Umbilical cord (tissue), 2 donors: Measurements from ENCODE around the gene COX7A2L. TPM values are rescaled to one million over a fixed set of nuclear protein-coding genes. Genes with fewer than 3 reads are reported as not detected.

ENCODE experiments used
- DNase-seq: peaks from one replicate; pipeline ENCODE4 v3.0.0-alpha.2; 2015; ENCODE audit warnings: low spot score
- total RNA-seq: library from RNA; depleted of rRNA; stranded (reverse); fragments of >200 nt; gene quantifications from one replicate; pipeline ENCODE4 v1.2.3, GENCODE V29; 2014; ENCODE audit warnings: low replicate concordance; ENCODE audit not compliant: insufficient read depth

The COX7A2L gene
- total RNA-seq, 1 donor from 2014 or later: 165 TPM

DNA sequence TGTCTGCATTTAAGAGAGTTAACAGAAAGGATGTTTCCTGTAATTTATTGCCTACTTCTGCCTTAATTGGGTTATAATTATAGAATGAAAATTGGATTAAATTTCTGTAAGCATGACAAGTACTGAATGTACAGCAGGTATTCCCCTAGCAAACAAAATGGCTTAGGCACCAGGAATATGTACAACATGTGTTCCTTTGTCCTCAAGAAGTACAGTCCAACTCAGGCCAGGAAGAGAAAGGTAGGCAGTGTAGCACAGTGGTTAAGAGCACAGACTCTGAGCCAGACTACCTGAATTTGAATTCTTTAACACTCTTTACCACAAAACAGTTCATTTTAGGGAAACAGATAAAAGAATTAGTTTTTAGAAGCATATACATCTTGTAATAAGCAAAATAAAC lies 43.1 kb downstream of the COX7A2L start:
- no peak for DNase-seq

DNA sequence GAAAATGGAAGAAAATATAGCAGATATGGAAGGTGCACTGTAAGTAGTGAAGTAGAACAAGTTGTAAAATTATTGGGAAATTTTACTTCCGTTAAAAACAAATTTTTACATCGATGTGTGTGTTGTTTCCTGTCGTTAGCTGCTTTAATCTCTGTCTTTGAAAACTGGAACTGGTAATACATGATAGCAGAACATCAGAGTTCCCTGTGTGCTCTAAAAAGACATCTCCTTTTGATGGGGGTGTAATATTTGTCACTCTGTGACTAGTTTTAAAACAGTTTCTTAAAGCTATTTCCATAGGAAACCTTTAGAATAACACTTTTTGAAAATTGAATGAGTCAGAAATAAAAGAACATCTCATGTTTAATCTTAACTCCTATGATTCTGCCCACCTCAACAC lies 43.5 kb downstream of the COX7A2L start:
- DNase-seq: no peak

DNA sequence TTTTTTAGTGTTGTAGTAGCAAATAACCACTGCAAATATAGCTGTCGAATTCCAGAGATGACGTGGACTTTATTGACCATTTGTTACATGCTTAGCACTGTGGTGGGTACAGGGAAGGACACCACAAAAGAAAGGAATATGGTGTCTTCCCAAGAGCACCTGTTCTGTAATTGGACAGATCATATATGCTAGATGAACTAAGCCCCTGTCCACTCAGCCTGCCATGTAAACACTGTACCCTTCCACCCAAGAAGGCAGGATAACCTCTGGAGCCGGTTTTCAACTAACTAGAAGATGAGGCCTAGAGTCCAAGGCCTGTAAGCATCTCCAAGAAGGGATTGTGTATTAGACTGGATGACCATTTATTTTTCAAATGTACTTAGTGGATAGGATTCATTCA lies 44.1 kb downstream of the COX7A2L start:
- DNase-seq: no peak

DNA sequence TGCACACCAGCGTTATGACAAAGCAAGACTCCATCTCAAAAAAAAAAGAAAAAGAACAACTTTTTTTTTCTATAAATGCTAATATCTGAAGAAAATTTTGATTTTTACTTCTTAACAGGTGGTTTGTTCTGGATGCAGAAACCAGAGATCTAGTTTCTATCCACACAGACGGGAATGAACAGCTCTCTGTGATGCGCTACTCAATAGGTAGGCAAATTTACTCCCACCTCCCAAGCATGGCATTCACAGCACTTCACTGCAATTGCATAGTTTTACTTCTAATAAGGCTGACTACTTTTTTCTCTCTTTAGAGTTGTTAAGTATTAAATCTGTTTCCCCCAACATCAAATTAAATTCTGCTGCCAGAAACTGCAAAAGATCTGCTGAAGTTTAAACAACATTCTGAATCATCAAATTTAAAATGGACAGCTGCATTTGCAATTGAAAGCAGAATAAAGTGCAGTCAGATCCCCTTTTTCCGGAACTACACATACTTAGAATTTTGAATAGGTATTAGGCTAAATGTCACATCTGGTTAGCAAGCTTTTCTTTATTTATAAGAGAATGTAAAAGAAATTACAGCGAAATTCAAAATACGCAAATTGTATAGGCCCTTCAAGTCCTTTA lies 45.1 kb downstream of the COX7A2L start:
- DNase-seq: no peak

DNA sequence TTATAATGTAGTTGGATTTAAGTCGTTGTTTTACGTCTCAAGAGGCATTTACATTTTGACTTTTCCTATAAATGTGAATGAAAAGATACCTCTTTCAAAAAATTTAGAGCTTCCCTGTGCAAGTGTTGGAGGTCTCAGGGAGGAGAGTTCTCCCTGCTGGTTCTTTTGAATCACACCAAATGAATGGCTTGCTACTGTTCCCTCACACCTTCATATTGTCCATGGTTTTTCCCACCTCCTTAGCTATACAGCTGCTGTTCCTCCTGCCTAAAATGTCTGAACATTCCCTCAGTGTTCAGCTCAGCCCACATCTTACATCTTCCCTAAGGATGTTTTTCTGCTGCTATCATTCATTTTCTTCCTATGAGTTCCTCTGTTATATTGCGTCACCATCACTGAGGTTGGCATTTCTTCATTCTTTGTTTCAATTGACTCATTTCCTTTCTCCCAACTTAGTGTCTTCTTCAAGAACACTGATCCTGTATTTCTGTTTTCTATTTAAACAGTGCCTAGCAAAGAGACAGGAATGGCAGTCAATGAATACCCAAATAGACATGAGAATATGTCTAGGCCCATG lies 46.0 kb downstream of the COX7A2L start:
- DNase-seq: no peak

DNA sequence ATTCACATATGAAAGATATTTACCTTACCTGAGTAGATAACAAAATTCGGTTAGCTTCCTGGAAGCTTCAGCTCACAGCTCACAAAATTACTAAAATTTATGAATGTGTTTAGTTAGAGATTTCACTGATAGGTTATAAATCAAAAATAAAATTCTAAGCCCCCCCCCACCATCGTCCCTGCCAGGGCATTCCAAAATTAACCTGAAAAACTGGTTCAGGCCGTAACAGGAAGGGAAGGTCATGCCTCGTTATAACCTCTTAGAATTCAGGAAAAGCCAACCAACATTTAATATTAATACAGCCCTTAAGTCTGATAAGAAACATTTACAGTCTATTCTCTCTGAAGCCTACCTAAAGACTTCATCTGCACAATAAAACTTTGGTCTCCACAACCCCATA lies 48.9 kb downstream of the COX7A2L start:
- no peak for DNase-seq

DNA sequence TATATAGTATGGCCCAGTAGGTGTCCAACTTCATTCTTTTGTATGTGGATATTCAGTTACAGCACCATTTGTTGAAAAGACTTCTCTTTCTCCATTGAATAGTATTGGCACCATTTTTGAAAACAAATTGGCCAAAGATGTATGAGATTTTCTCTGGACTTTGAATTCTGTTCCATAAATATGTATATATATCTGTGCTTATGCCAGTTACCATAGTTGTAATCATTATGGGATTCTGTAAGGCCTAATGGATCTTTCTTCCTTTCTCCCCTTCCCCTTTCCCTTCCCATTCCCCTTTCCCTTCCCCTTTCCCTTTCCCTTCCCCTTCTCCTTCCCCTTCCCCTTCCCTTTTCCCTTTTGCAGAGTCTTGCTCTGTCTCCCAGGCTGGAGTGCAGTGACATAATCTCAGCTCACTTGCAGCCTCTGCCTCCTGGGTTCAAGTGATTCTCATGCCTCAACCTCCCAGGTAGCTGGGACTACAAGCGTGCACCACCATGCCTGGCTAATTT lies 51.0 kb downstream of the COX7A2L start:
- no peak for DNase-seq

DNA sequence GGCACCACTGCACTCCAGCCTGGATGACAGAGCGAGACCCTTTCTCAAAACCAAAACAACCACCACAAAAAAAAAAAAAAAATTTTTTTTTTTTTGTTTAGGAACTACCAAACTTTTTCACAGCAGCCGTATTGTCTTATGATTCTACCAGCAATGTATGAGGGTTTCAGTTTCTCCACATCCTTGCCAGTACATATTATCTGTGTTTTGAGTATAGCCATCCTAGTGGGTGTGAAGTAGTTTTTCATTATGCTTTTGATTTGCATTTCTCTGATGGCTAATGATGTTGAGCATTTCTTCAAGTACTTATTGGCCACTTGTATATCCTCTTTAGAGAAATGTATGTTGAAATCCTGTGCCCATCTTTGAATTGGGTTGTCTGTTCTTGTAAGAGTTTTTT lies 51.7 kb downstream of the COX7A2L start:
- no peak for DNase-seq

DNA sequence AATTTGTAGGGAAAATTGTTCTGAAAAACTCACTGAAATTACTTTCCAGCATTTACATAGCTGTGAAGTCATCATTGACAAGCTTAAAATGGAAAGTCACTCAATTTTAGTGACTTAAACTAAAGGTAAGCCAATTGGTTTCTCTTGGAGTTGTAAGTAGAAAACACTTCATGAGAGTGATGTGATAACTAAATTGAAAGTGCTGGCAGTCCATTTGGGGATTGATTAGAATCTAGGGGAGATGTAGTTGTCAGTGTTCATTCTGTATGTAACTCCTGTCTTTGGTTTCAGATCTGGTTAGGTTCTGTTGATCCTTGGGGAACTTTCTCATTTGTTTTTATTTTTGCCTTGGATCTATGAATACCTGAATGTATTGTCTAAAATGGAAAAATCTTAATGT lies 53.8 kb downstream of the COX7A2L start:
- no peak for DNase-seq

DNA sequence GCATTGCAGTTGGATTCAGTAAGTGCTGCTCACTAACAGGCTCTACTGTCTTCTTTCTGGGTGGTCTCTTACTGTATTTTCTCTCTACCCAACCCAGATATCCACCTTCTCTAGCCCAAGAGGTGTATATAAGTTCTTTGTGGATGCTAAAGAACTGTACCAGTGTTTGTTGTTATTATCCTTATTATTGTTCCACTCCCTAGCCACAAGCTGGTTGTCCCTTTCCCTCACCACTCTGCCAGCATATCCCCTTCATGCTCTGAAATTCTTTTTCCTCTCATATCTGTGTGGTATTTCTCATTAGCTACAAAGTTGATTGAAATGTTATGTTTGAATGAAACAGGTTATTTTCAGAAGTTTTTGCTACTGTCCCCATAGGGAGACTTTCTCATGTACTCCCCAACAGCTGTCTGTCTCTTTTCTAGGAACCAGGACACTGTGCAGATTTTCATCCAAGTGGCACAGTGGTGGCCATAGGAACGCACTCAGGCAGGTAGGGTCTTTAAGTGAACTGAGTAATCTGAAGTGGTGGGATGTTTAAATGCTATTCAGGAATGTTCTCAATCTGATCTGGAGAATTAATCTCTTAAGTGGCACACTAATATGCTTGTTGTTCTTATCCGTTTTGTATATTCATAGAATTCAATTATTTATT lies 56.8 kb downstream of the COX7A2L start:
- DNase-seq: no peak

DNA sequence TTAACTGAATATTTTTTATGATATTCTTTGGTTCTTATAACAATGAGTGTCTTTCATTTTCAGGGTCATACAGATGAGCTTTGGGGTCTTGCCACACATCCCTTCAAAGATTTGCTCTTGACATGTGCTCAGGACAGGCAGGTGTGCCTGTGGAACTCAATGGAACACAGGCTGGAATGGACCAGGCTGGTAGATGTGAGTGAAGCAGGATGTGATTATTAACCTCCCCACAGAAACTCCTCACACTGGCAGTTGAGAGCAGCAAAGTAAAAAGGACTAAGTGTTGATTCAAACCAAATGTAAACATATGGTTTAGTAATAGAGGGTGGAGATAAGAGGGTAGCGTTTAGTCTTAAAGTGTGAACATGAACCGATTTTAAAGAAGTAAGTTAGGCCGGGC lies 57.8 kb downstream of the COX7A2L start:
- DNase-seq: no peak

DNA sequence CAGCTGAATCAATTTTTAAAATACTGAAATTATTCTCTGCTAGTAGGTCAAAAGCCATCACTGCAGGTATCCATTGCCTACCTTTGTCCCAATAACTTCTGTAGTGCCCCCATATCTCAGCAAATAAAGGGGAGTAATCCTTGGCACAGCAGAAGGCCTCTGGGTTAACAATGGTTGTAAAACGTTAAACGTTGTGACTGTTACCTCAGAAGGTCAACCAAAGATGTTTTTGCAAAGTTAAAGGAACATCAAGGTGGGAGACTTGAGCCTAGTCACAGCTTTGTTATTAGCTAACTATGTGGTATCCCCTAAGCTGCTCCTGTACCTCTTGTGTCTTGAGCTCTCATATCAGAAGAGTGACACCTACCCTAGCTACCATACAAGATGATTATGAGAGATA lies 60.5 kb downstream of the COX7A2L start:
- no peak for DNase-seq

Other genes with a start within 250 kb of the COX7A2L start
- gene EML4, start 191.9 kb downstream of the COX7A2L start, total RNA-seq: 84.0 TPM
- gene KCNG3, start 132.8 kb upstream of the COX7A2L start, total RNA-seq: 1.7 TPM
- 23.8 TPM for gene MTA3, start 207.4 kb upstream of the COX7A2L start, total RNA-seq